SU-DHL-6 (cell line): ENCODE results near the gene TOM1L2.
A peak's percentile ranks its signal among the peaks of the same experiment; 100 is the strongest.

Experiments
- H2AFZ ChIP-seq: fragments of 200-600 bp; sonication (generic); 2 replicates; pipeline ENCODE4 v1.6.1; 2014; ENCODE audit warnings: low read depth, mild to moderate bottlenecking, moderate library complexity, mixed read lengths, antibody characterized with exemption, low read length; ENCODE audit not compliant: severe bottlenecking
- H3F3A ChIP-seq: fragments of 200-600 bp; shearing (Covaris generic); 2 replicates; pipeline ENCODE4 v1.6.0; 2016; ENCODE audit warnings: antibody characterized with exemption, mild to moderate bottlenecking; ENCODE audit not compliant: insufficient read depth
- H3K27ac ChIP-seq: fragments of 200-600 bp; sonication (generic); 2 replicates; pipeline ENCODE4 v1.5.1; 2016; ENCODE audit warnings: low read depth, mild to moderate bottlenecking, low read length, moderate library complexity, mixed read lengths
- H3K27me3 ChIP-seq: fragments of 200-600 bp; sonication (generic), shearing (Covaris generic); 2 replicates; pipeline ENCODE4 v1.6.0; 2014; ENCODE audit warnings: mild to moderate bottlenecking, low read length
- H3K36me3 ChIP-seq: fragments of 200-600 bp; sonication (generic); 2 replicates; pipeline ENCODE4 v1.6.1; 2014; ENCODE audit warnings: mild to moderate bottlenecking, low read length, mixed read lengths
- H3K4me2 ChIP-seq: fragments of 300-600, 200-600 bp; shearing (Covaris generic), sonication (generic); 2 replicates; pipeline ENCODE4 v1.6.0; 2014; ENCODE audit warnings: low read length, low read depth, mild to moderate bottlenecking; ENCODE audit not compliant: poor library complexity, severe bottlenecking
- H3K4me3 ChIP-seq: fragments of 200-600 bp; sonication (generic); 2 replicates; pipeline ENCODE4 v1.5.1; 2014; ENCODE audit warnings: antibody characterized with exemption, low read length, mild to moderate bottlenecking, mixed read lengths; ENCODE audit not compliant: insufficient read depth, poor library complexity, severe bottlenecking
- H3K79me2 ChIP-seq: fragments of 200-600 bp; sonication (generic); 2 replicates; pipeline ENCODE4 v1.6.1; 2014; ENCODE audit warnings: mild to moderate bottlenecking, low read length, moderate library complexity; ENCODE audit not compliant: insufficient read depth
- H3K9ac ChIP-seq: fragments of 200-600 bp; sonication (generic); 2 replicates; pipeline ENCODE4 v1.7.0; 2014; ENCODE audit warnings: mild to moderate bottlenecking, low read length
- H3K9me2 ChIP-seq: fragments of 200-600 bp; sonication (generic); replicated peaks from 2 replicates; pipeline ENCODE4 v1.6.1; 2014; ENCODE audit warnings: low read length; ENCODE audit not compliant: insufficient read depth
- H3K9me3 ChIP-seq: fragments of 200-600 bp; sonication (generic); 2 replicates; pipeline ENCODE4 v1.6.1; 2014; ENCODE audit warnings: low read length, mixed read lengths; ENCODE audit not compliant: insufficient read depth
- H4K20me1 ChIP-seq: fragments of 200-600 bp; sonication (generic); 2 replicates; pipeline ENCODE4 v1.6.1; 2014; ENCODE audit warnings: low read depth, mild to moderate bottlenecking, antibody characterized with exemption, low read length, moderate library complexity, mixed read lengths
- EZH2phosphoT487 ChIP-seq: fragments of 200-600 bp; sonication (generic), shearing (Covaris generic); conservative IDR thresholded peaks from 2 replicates; pipeline ENCODE4 v1.6.1; 2018; ENCODE audit warnings: mild to moderate bottlenecking, antibody characterized with exemption, low read length, moderate library complexity, mixed read lengths
- TF ChIP-seq, protein P1 (sequence below): fragments of 200-600 bp; sonication (generic); IDR thresholded peaks from one replicate; pipeline ENCODE4 v1.5.1; 2017; ENCODE audit warnings: antibody characterized with exemption, mild to moderate bottlenecking, low read length, moderate library complexity; ENCODE audit not compliant: insufficient read depth, poor library complexity, severe bottlenecking

The TOM1L2 gene

DNA sequence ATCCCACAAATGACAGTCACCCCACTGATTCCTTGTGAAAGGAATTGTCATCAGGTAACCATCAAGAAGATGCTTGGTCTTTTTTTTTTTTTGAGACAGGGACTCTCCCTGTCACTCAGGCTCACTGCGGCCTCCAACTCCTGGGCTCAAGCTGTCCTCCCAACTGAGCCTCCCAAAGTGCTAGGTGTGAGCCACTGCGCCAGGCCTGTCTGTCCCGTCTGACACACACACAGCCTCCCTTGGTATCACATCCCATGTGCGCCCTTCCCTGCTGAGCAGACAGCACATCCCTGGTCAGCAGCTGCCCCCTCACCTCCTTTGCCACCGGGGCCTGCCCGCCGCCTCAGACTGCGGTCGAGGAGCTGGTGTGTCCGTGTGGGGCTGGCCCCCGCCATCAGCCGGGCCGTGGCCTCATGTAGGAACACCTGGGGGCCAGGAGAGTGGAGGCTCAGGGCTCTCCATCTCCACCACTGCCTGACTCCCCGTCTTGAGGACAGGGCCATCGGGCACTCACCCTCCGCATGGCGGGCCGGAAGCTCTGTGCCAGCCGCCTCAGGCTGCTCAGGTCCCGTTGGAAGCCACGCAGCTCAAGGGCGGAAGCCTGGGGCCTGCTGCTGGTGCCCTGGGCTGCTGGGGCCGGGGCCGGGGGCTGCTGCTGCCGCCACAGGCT, 159.0 kb downstream of the TOM1L2 start:
- Histone ChIP-seq H3K9ac (no peak overlapping the region), H3K79me2 (no peaks in the 10 kb centered on the region), H3K9me3 (no peaks in the 10 kb centered on the region), H3K9me2 (no peaks in the 10 kb centered on the region), H4K20me1 (no peaks in the 10 kb centered on the region), H3K36me3 (no peaks in the 10 kb centered on the region), H3K27ac (no peak overlapping the region), H3K4me2 (no peak overlapping the region), H3K27me3 (no peaks in the 10 kb centered on the region), H2AFZ (no peak overlapping the region), H3F3A (no peaks in the 10 kb centered on the region), H3K4me3 (no peak overlapping the region)
- TF ChIP-seq EZH2phosphoT487, result no peak
- TF ChIP-seq, protein P1, sequence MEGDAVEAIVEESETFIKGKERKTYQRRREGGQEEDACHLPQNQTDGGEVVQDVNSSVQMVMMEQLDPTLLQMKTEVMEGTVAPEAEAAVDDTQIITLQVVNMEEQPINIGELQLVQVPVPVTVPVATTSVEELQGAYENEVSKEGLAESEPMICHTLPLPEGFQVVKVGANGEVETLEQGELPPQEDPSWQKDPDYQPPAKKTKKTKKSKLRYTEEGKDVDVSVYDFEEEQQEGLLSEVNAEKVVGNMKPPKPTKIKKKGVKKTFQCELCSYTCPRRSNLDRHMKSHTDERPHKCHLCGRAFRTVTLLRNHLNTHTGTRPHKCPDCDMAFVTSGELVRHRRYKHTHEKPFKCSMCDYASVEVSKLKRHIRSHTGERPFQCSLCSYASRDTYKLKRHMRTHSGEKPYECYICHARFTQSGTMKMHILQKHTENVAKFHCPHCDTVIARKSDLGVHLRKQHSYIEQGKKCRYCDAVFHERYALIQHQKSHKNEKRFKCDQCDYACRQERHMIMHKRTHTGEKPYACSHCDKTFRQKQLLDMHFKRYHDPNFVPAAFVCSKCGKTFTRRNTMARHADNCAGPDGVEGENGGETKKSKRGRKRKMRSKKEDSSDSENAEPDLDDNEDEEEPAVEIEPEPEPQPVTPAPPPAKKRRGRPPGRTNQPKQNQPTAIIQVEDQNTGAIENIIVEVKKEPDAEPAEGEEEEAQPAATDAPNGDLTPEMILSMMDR, result no peak

DNA sequence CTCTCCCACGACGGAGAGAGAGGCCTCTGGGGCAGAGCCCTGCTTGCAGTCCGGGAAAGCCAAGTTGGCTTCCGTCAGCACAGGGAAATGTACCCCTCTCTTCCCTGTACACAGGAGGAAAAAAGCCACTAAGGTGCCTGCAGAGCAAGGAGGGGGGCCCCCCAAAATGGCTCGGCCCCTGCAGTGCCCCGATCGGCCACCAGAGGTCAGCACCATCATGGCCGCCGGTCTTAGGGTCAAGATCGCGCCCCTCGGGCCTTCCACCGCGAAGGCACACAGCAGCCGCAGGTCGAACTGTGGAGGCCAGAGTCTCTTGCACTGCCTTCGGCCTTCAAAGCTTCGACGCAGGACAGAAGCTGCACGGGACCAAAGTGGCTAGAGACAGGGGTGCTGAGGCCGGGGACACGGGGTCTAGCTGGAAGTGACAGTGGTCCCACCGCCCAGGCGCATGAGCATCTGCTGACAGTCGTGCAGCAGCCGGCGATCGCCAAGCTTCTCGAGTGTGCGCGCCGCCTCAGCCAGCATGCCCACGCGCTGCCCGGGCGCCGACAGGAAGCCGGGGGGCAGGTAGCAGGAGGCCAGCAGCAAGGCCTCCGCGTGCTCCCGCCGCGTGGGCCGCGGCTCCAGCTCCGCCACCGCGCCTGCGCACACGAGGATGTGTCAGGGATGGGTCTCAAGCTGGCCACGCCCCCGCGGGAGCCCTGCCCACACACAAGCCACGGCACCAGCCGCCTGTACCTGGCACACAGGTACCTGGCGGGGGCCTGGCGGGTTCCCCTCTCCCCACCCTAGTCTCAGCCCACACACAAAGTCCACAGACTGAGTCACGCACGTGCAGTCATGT, 159.8 kb downstream of the TOM1L2 start:
- TF ChIP-seq, protein P1, result peak; percentile 95
- TF ChIP-seq EZH2phosphoT487, result no peak
- no peak overlapping the region for H2AFZ ChIP-seq
- no peak overlapping the region for H3K4me3 ChIP-seq
- no peaks in the 10 kb centered on the region for H4K20me1 ChIP-seq
- no peak overlapping the region for H3K27ac ChIP-seq
- no peaks in the 10 kb centered on the region for H3F3A ChIP-seq
- no peak overlapping the region for H3K9ac ChIP-seq
- H3K79me2 ChIP-seq, result no peaks in the 10 kb centered on the region
- no peaks in the 10 kb centered on the region for H3K9me3 ChIP-seq
- no peaks in the 10 kb centered on the region for H3K36me3 ChIP-seq
- no peaks in the 10 kb centered on the region for H3K9me2 ChIP-seq
- no peak overlapping the region for H3K4me2 ChIP-seq
- H3K27me3 ChIP-seq, result no peaks in the 10 kb centered on the region

DNA sequence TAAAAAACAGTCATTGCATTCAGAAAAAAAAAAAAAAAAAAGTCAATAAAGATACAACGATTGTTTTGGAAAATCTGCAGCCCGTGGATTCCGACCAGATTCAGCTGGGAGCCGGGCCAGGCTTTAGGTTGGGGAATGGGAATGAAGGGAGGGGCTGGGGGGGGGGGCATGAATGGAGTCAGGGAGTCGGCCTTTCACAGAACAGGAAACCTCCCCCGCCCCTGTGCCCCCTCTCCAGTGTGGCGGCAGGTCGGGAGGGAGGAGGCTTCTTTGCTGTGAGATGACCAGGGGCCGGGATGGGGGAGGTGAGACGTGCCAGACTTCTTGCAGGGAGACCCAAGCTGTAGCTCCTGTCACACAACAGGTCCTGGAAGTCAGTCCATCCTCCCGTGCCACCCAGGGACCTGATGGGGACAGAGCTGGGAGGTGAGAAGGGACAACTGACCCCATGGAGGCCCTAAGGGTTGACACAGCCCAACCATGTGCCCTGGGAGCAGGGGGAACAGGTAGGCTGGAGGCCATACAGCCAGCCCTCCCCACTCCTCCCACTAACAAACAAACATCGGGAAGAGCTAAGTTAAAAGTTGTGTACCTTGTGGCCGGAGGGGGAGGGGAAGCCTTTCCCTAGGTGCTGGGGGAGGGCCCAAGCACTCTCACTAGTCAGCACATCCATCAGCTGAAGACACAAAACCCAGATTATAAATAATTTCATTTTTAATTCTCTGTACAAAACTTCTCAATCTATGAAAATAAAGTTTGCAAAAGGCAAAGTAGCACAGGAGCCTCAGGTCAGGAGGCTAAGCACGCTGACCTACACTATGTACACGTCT, 160.6 kb downstream of the TOM1L2 start:
- no peaks in the 10 kb centered on the region for H3K36me3 ChIP-seq
- H3K79me2 ChIP-seq, result no peaks in the 10 kb centered on the region
- no peaks in the 10 kb centered on the region for H3F3A ChIP-seq
- no peaks in the 10 kb centered on the region for H3K9me2 ChIP-seq
- no peaks in the 10 kb centered on the region for H4K20me1 ChIP-seq
- no peak for TF ChIP-seq EZH2phosphoT487
- no peak overlapping the region for H3K4me2 ChIP-seq
- H3K27ac ChIP-seq, result no peak overlapping the region
- H2AFZ ChIP-seq, result no peak overlapping the region
- no peaks in the 10 kb centered on the region for H3K9me3 ChIP-seq
- H3K4me3 ChIP-seq, result no peak overlapping the region
- H3K9ac ChIP-seq, result no peak overlapping the region
- H3K27me3 ChIP-seq, result no peaks in the 10 kb centered on the region
